Activated CD4-positive, alpha-beta T cell treated with anti-CD3 and anti-CD28 coated beads, Interleukin-2, amount 10 ng/mL, durations not matched to agents 24 days and 14 days (primary cell): ENCODE results near the gene TBX21. TPM values are rescaled to one million over a fixed set of nuclear protein-coding genes. Genes with fewer than 3 reads are reported as not detected.
A peak's percentile ranks its signal among the peaks of the same experiment; 100 is the strongest.

Experiments used
- DNase-seq: peaks from one replicate; pipeline ENCODE4 v3.0.0; 2022
- H3K27ac Mint-ChIP-seq: one replicate; pipeline ENCODE4 v1.8.0; 2022; ENCODE audit warnings: mild to moderate bottlenecking, mixed read lengths
- H3K27me3 Mint-ChIP-seq: one replicate; pipeline ENCODE4 v1.8.0; 2022; ENCODE audit warnings: mixed read lengths
- H3K36me3 Mint-ChIP-seq: one replicate; pipeline ENCODE4 v1.8.0; 2022; ENCODE audit warnings: low read depth, mild to moderate bottlenecking, mixed read lengths
- H3K4me1 Mint-ChIP-seq: one replicate; pipeline ENCODE4 v1.8.0; 2021; ENCODE audit warnings: mixed read lengths
- H3K4me3 Mint-ChIP-seq: one replicate; pipeline ENCODE4 v1.8.0; 2022; ENCODE audit warnings: mild to moderate bottlenecking, moderate library complexity, mixed read lengths
- H3K9me3 Mint-ChIP-seq: one replicate; pipeline ENCODE4 v1.8.0; 2021; ENCODE audit warnings: mixed read lengths
- intact Hi-C: fragments of 100-400 bp; cut with micrococcal nuclease; formaldehyde crosslinking; loops from one replicate; pipeline ENCODE4 v1.15.1; 2023
- total RNA-seq: library from RNA; stranded (reverse); gene quantifications from 2 replicates; pipeline ENCODE4 v1.2.3, GENCODE V29; 2022

The TBX21 gene
- total RNA-seq, 1 donor from 2014 or later: 66.4 TPM

- Mint-ChIP-seq H3K4me1 (peaks cover 77% of the 10 kb centered on the region), H3K27ac (peak overlapping the region; percentile 5), H3K9me3 (no peaks in the 10 kb centered on the region), H3K4me3 (no peak overlapping the region), H3K36me3 (no peaks in the 10 kb centered on the region), H3K27me3 (no peaks in the 10 kb centered on the region)
- intact Hi-C loops: loop anchor here (5.0 kb wide), 1 partner anchor 72 kb away; no protein-coding TSS in a partner anchor
- DNase-seq: no peak
Observed at GRCh38 chr17:47724705-47725104, 8.3 kb upstream of the TBX21 start.

- Mint-ChIP-seq H3K36me3 (no peaks in the 10 kb centered on the region), H3K27me3 (no peaks in the 10 kb centered on the region), H3K9me3 (no peaks in the 10 kb centered on the region), H3K27ac (peak overlapping the region; percentile 59), H3K4me1 (peaks cover 73% of the 10 kb centered on the region), H3K4me3 (no peak overlapping the region)
- intact Hi-C loops: no loop called here
- DNase-seq: no peak
Observed at GRCh38 chr17:47725446-47726111, 7.5 kb upstream of the TBX21 start.

GRCh38 chr17:47726796-47727703 lies 6.0 kb upstream of the TBX21 start:
- no peaks in the 10 kb centered on the region for H3K36me3 Mint-ChIP-seq
- intact Hi-C loops: no loop called here
- no peaks in the 10 kb centered on the region for H3K27me3 Mint-ChIP-seq
- H3K4me1 Mint-ChIP-seq: peaks cover 76% of the 10 kb centered on the region
- no peaks in the 10 kb centered on the region for H3K9me3 Mint-ChIP-seq
- peak overlapping the region; percentile 46 for H3K27ac Mint-ChIP-seq
- DNase-seq: no peak
- H3K4me3 Mint-ChIP-seq: no peak overlapping the region

- peak overlapping the region; percentile 45 for H3K27ac Mint-ChIP-seq
- DNase-seq: no peak
- no peaks in the 10 kb centered on the region for H3K36me3 Mint-ChIP-seq
- H3K4me3 Mint-ChIP-seq: no peak overlapping the region
- intact Hi-C loops: no loop called here
- no peaks in the 10 kb centered on the region for H3K27me3 Mint-ChIP-seq
- H3K9me3 Mint-ChIP-seq: no peaks in the 10 kb centered on the region
- peaks cover 80% of the 10 kb centered on the region for H3K4me1 Mint-ChIP-seq
Observed at GRCh38 chr17:47727704-47728036, 5.4 kb upstream of the TBX21 start.

GRCh38 chr17:47728214-47728877 lies 4.7 kb upstream of the TBX21 start:
- Mint-ChIP-seq H3K4me1 (peaks cover 80% of the 10 kb centered on the region), H3K27ac (peak overlapping the region; percentile 45), H3K36me3 (no peaks in the 10 kb centered on the region), H3K9me3 (no peaks in the 10 kb centered on the region), H3K4me3 (no peak overlapping the region), H3K27me3 (no peaks in the 10 kb centered on the region)
- intact Hi-C loops: no loop called here
- no peak for DNase-seq

GRCh38 chr17:47729476-47729875 lies 3.6 kb upstream of the TBX21 start:
- DNase-seq: no peak
- Mint-ChIP-seq H3K36me3 (peaks cover 7% of the 10 kb centered on the region), H3K9me3 (no peaks in the 10 kb centered on the region), H3K27me3 (no peaks in the 10 kb centered on the region), H3K4me3 (peak overlapping the region; percentile 38), H3K27ac (peak overlapping the region; percentile 75), H3K4me1 (peaks cover 76% of the 10 kb centered on the region)
- intact Hi-C loops: loop anchor here (1.0 kb wide), 1 partner anchor 8 kb away; no protein-coding TSS in a partner anchor

GRCh38 chr17:47730681-47731080 lies 2.4 kb upstream of the TBX21 start:
- Mint-ChIP-seq H3K4me3 (peak overlapping the region; percentile 14), H3K4me1 (peaks cover 76% of the 10 kb centered on the region)
- intact Hi-C loops: loop anchor here (5.0 kb wide), 1 partner anchor 68 kb away; no protein-coding TSS in a partner anchor

GRCh38 chr17:47731396-47731795 lies 1.6 kb upstream of the TBX21 start:
- peaks cover 75% of the 10 kb centered on the region for H3K4me1 Mint-ChIP-seq
- no peak overlapping the region for H3K4me3 Mint-ChIP-seq
- intact Hi-C loops: loop anchor here (5.0 kb wide), 1 partner anchor 69 kb away; no protein-coding TSS in a partner anchor
- peaks cover 25% of the 10 kb centered on the region for H3K36me3 Mint-ChIP-seq
- no peaks in the 10 kb centered on the region for H3K27me3 Mint-ChIP-seq
- no peak for DNase-seq
- H3K9me3 Mint-ChIP-seq: no peaks in the 10 kb centered on the region
- H3K27ac Mint-ChIP-seq: peak overlapping the region; percentile 48

More at GRCh38 chr17:47730681-47731080, 2.4 kb upstream of the TBX21 start:
- DNase-seq: no peak
- no peak overlapping the region for H3K27ac Mint-ChIP-seq
- H3K27me3 Mint-ChIP-seq: no peaks in the 10 kb centered on the region
- no peaks in the 10 kb centered on the region for H3K9me3 Mint-ChIP-seq
- H3K36me3 Mint-ChIP-seq: peaks cover 18% of the 10 kb centered on the region

GRCh38 chr17:47732399-47733046 lies 513 bp upstream of the TBX21 start:
- Mint-ChIP-seq H3K27ac (peak overlapping the region; percentile 76), H3K9me3 (no peaks in the 10 kb centered on the region), H3K4me1 (peaks cover 75% of the 10 kb centered on the region), H3K4me3 (peak overlapping the region; percentile 87), H3K36me3 (peaks cover 35% of the 10 kb centered on the region), H3K27me3 (no peaks in the 10 kb centered on the region)
- DNase-seq: no peak
- intact Hi-C loops: loop anchor here (1.0 to 5.0 kb wide), 3 partner anchors 11 to 70 kb away; no protein-coding TSS in a partner anchor

- peak overlapping the region; percentile 93 for H3K27ac Mint-ChIP-seq
- no peaks in the 10 kb centered on the region for H3K27me3 Mint-ChIP-seq
- peak overlapping the region; percentile 94 for H3K4me3 Mint-ChIP-seq
- no peaks in the 10 kb centered on the region for H3K9me3 Mint-ChIP-seq
- H3K36me3 Mint-ChIP-seq: peaks cover 39% of the 10 kb centered on the region
- H3K4me1 Mint-ChIP-seq: peaks cover 65% of the 10 kb centered on the region
- intact Hi-C loops: loop anchor here (1.0 to 5.0 kb wide), 3 partner anchors 13 to 72 kb away; no protein-coding TSS in a partner anchor
- DNase-seq: peak; percentile 79
Observed at GRCh38 chr17:47733674-47734410, 806 bp downstream of the TBX21 start.

GRCh38 chr17:47735139-47735464 lies 2.1 kb downstream of the TBX21 start:
- Mint-ChIP-seq H3K4me3 (peak overlapping the region; percentile 94), H3K27me3 (no peaks in the 10 kb centered on the region), H3K36me3 (peaks cover 43% of the 10 kb centered on the region), H3K9me3 (no peaks in the 10 kb centered on the region), H3K4me1 (peaks cover 60% of the 10 kb centered on the region), H3K27ac (peak overlapping the region; percentile 93)
- intact Hi-C loops: loop anchor here (1.0 to 5.0 kb wide), 2 partner anchors 30 to 57 kb away; no protein-coding TSS in a partner anchor
- no peak for DNase-seq

- Mint-ChIP-seq H3K36me3 (peaks cover 43% of the 10 kb centered on the region), H3K4me1 (peaks cover 59% of the 10 kb centered on the region), H3K27ac (peak overlapping the region; percentile 93), H3K4me3 (peak overlapping the region; percentile 94), H3K27me3 (no peaks in the 10 kb centered on the region), H3K9me3 (no peaks in the 10 kb centered on the region)
- intact Hi-C loops: loop anchor here (1.0 to 5.0 kb wide), 2 partner anchors 30 to 57 kb away; no protein-coding TSS in a partner anchor
- peak; percentile 81 for DNase-seq
Observed at GRCh38 chr17:47735536-47736011, 2.5 kb downstream of the TBX21 start.
